ENCODE measurements around the gene TEX44.
"Not testable (repeated sequence)": the region's sequence is repeated elsewhere in the genome, so short reads cannot be mapped to it uniquely, and the experiment has no call there.

DNA sequence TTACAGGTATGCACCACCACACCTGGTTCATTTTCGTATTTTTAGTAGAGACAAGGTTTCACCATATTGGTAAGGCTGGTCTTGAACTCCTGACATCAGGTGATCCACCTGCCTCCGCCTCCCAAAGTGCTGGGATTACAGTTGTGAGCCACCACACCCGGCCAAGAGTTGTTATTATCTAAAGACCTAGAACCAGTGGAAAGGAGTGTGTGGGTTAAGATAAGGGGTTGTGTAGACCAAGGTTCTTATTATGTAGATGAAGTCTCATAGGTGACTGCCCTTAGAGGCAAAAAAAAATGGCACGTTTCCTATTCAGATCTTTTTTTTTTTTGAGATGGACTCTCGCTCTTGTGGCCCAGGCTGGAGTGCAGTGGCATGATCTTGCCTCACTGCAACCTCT is 21.7 kb upstream of the TEX44 start:
- TF ChIP-seq, protein P1, sequence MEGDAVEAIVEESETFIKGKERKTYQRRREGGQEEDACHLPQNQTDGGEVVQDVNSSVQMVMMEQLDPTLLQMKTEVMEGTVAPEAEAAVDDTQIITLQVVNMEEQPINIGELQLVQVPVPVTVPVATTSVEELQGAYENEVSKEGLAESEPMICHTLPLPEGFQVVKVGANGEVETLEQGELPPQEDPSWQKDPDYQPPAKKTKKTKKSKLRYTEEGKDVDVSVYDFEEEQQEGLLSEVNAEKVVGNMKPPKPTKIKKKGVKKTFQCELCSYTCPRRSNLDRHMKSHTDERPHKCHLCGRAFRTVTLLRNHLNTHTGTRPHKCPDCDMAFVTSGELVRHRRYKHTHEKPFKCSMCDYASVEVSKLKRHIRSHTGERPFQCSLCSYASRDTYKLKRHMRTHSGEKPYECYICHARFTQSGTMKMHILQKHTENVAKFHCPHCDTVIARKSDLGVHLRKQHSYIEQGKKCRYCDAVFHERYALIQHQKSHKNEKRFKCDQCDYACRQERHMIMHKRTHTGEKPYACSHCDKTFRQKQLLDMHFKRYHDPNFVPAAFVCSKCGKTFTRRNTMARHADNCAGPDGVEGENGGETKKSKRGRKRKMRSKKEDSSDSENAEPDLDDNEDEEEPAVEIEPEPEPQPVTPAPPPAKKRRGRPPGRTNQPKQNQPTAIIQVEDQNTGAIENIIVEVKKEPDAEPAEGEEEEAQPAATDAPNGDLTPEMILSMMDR (IDR thresholded peaks at IDR 0.05), result not testable (repeated sequence)
- not testable (repeated sequence) for TF ChIP-seq EP300, POLR2A, POLR2AphosphoS5 (IDR thresholded peaks at IDR 0.05)

All from stomach (tissue), 4 donors.